GM12801 (cell line): Measurements from ENCODE around the gene TFAP2A.

Source experiments
- TF ChIP-seq, protein P1 (sequence below): IDR thresholded peaks from one replicate; pipeline ENCODE4 v1.5.1; 2011; ENCODE audit warnings: control low read depth; ENCODE audit not compliant: insufficient read length; ENCODE audit errors: extremely low read depth

The TFAP2A gene

DNA sequence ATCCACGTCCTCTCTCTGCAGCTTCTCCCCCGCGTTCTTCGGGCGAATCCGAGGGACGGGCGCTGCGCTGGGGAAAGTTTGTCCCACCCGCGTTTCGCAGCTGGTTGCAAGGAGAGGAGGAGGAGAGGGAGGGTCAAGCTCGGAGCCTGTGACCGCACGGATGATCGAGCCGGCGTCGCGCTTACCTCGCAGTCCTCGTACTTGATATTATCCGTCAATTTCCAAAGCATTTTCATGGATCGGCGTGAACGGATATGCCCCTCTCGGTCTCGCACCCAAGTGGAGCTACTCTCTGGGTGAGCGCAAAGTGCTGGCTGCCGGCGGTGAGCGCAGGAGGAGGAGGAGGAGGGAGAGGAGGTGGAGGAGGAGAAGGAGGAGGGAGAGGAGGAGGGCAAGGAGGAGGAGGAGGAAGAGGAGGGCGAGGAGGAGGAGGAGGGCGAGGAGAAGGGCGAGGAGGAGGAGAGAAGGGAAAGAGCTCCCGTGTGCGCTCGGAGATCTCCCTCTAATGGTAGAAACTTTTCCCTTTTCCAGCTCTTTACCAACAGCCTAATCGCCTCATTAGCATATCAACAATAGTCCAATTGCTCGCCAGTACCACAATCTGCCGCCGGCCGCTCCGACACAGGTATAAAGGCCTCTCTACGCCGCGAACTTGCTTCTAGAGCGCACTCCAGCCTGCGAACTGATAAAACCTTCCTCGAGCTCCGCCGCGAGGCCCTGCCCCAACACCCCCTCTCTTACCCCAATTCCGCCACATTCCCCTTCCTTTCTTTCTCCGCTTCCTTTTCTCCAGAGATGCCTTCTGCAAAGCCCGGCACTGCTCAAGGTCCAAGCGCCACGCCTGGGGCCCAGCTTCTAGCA is at the start of gene TFAP2A:
TFAP2A (minus strand) TSS at position 319 of the 861 bp plus-strand sequence; CDS start at position 236, 83 bp downstream.
- TF ChIP-seq, protein P1, sequence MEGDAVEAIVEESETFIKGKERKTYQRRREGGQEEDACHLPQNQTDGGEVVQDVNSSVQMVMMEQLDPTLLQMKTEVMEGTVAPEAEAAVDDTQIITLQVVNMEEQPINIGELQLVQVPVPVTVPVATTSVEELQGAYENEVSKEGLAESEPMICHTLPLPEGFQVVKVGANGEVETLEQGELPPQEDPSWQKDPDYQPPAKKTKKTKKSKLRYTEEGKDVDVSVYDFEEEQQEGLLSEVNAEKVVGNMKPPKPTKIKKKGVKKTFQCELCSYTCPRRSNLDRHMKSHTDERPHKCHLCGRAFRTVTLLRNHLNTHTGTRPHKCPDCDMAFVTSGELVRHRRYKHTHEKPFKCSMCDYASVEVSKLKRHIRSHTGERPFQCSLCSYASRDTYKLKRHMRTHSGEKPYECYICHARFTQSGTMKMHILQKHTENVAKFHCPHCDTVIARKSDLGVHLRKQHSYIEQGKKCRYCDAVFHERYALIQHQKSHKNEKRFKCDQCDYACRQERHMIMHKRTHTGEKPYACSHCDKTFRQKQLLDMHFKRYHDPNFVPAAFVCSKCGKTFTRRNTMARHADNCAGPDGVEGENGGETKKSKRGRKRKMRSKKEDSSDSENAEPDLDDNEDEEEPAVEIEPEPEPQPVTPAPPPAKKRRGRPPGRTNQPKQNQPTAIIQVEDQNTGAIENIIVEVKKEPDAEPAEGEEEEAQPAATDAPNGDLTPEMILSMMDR: no peak

DNA sequence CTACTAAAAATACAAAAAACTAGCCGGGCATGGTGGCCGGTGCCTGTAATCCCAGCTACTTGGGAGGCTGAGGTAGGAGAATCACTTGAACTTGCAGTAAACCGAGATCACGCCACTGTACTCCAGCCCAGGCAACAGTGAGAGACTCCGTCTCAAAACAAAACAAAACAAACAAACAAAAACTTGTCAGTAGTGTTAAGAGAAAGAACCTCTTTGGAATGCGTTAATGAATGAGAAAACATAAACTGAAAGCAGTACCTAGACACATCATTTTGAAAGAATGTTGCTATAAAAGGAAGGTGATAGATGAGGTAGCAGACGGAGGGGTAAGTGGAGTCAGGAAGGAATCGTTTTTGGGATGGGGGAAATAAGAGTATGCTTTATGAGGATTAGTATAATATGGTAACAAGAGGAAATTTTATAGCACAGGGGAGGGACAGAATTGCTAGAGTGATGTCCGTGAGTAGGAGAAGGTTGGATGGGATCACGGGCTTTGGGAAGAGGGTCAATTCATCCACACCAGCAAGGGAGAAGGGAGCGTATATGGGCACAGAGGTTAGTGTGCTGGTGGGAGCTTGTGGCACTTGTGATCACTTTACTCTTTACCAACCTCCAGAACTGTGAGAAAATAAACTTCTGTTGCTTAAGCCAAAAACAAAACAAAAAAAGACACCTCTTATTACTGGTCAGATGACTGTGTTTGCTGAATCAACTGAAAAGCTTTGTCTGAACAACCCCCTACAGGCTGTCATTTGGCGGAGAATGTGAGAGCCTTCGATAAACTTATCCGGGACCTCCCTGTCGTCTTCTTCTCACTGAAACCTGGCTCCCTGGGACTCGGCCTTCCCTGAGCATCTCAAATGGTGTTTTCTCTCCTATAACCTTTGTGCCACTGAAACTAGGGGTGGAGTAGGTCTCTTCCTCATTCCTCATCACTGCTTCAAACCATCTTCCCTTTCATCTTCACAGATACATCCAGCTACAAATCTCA is 48.9 kb upstream of the TFAP2A start:
- TF ChIP-seq, protein P1: no peak

DNA sequence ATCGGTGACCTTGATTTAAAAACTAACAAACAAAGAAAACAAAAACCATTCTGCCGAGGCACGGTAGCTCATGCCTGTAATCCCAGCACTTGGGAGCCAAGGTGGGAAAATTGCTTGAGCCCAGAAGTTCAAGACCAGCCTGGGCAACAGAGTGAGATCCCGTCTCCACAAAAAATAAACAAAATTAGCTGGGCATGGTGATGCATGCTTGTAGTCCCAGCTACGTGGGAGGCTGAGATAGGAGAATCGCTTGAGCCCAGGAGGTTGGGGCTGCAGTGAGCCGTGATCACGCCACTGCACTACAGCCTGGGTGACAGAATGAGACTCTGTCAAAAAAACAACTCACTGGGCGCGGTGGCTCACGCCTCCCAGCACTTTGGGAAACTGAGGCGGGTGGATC is 48.2 kb upstream of the TFAP2A start:
- TF ChIP-seq, protein P1: no peak

DNA sequence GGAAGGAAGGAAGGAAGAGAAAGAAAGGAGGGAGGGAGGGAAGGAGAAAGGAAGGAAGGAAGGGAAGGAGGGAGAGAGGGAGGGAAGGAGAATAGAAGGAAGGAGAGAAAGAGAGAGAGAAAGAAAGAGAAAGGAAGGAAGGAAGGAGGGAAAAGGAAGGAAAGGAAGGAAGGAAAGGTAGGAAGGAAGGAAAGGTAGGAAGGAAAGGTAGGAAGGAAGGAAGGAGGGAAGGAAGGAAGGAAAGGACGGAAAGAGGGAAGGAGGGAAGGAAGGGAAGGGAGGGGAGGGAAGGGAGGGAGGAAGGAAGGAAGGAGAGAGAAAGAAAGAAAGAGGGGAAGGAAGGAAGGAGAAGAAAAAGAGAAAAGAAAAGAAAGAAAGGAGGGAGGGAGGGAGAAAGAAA is 47.0 kb upstream of the TFAP2A start:
- TF ChIP-seq, protein P1: no peak

DNA sequence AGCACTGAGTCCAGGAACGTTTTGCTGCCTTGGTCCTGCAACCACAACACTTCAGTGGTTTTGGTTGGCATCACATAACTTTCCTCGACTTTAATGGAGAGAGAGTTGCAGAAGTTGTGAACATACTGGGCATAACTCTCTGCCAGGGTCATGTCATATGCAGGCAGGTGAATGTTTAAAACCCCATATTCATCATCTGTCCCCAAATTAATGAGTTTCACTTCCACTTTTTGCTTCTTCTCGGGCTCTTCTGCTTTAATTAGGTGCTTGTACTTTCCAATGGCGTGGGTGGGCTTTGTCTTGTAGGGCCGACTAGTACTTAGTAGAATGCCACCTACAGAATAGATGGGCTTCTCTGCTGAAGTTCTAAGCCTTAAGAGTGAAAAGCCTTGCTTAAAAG is 45.2 kb upstream of the TFAP2A start:
- TF ChIP-seq, protein P1: no peak

DNA sequence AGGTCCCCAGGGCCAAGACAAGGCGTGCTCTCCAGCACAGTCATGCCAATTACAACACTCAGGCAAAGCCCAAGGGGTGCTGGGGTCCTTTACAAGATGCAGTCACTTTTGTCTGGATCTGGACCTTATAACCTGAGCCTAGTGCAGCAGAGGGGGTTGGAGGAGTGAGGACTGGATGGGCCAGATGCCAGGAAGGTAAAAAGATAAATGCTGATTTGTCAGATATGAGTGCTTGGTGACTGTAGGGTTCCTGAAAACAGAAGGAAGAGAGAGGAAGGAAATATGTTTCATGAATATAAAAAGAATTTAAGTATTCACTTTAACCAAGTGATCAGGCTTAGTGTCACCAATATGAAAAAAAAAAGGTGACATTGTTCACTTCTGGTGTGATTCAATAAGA is 43.4 kb upstream of the TFAP2A start:
- TF ChIP-seq, protein P1: no peak

DNA sequence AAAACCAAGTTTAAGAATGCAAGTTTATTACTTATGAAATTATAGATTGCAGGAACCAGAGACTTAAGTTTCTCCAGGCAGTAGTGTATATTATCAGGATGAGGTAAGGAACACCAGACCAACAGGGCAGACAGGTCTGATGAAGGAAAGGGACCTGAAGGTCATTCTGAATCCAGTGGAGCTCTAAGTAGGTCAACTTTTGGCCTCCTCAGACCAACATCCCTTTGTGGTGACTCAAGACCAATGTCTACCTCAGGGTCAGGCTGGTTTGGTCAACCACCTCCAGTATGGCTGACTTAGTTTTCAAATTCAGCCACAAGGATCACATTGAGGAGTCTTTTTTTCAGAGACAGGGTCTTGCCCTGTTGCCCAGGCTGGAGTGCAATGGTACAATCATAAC is 38.7 kb upstream of the TFAP2A start:
- TF ChIP-seq, protein P1: no peak
